Astrocyte of the cerebellum (primary cell): ENCODE data around the gene PDK2.

ENCODE experiments used
- DNase-seq: peaks from one replicate; pipeline ENCODE4 v3.0.0-alpha.2; 2011; ENCODE audit warnings: low read depth
- H3K4me3 ChIP-seq: 2 replicates; pipeline ENCODE4 v1.5.1; 2011; ENCODE audit warnings: mild to moderate bottlenecking, low read depth, low read length, moderate library complexity
- CTCF ChIP-seq: IDR thresholded peaks from 2 replicates; pipeline ENCODE4 v1.5.1; 2012; ENCODE audit warnings: low read length, low read depth, moderate library complexity, mild to moderate bottlenecking; ENCODE audit errors: missing control alignments
- in situ Hi-C: cut with HindIII; loops from 2 replicates; pipeline ENCODE4 v1.10.0; 2017; ENCODE audit warnings: low sequenced_read_pairs

Gene PDK2

DNA sequence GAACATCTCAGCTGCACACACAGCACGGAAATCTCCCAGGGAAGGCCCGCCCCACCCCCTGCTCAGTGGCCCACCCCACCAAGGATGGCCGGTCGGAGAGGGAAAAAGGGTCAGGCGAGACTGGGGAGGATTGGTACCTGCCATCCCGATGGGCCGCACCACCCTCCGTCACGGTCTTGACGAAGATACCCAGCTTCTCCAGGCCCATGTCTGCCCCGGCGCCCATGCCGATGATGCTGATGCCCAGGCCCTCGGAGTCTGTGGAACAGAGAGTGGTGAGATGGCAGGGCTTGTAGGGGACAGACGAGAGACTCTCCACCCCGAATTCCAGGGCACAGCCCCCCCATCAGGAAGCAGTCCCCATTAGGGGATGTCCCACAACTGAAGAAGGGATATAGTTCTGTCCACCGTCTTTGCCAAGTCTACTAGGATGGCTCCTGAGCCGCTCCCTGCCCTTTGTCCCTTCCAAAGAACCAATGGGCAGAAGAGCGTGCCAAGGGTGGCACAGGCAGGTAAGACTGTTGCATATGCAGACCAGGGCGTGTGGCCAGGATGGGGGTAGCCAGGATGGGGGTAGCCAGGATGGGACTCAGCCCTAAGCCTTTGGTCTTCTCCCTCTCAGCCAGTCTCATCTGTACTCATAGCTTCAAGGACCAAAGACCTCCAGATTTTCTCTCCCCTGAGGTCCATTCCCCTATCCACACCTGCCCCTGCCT, 48.5 kb downstream of the PDK2 start:
- in situ Hi-C loops = no loop called here
- TF ChIP-seq CTCF = no peak
- DNase-seq = no peak
- H3K4me3 ChIP-seq = no peak overlapping the region

GRCh38 chr17:50144355-50144754, 49.2 kb downstream of the PDK2 start:
- H3K4me3 ChIP-seq = no peak overlapping the region
- DNase-seq = no peak
- no peak for TF ChIP-seq CTCF
- in situ Hi-C loops = no loop called here

GRCh38 chr17:50144845-50145531, 49.8 kb downstream of the PDK2 start:
- in situ Hi-C loops = no loop called here
- DNase-seq = no peak
- TF ChIP-seq CTCF = no peak
- no peak overlapping the region for H3K4me3 ChIP-seq

DNA sequence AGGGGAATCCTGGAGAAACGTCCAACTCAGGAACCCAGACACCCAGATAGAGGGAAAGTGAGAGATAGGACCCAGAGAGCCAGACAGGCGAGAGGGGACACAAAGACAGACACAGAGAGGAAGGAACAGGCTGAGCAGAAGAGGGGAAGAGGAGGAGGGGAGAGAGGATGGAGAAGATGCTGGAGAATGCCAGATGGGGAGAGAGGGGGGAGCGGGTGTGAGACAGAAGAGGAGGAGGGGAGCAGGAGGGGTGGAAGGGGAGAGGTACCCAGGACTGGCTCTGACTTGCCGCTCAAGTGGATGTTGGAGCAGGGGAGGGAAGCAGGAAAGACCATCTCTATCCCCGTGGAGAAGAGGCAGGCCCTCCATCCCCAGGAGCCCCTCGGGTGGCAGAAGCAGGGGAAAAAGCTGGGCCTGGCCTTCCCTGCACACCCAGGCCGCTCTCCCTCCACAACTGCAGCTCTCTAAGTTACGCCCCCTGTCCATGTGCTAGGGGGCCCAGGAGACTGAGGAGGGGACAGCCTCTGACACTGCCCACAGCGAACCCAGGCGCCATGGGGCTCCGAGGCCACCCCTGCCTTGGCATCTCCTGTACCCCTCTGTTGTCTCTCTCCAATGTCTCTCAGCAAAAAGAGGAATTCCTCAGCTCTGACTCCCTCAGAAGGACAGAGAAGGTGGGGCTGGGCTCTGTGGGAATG, 50.5 kb downstream of the PDK2 start:
- TF ChIP-seq CTCF = no peak
- in situ Hi-C loops = no loop called here
- H3K4me3 ChIP-seq = peak overlapping the region; percentile 78
- DNase-seq = no peak

DNA sequence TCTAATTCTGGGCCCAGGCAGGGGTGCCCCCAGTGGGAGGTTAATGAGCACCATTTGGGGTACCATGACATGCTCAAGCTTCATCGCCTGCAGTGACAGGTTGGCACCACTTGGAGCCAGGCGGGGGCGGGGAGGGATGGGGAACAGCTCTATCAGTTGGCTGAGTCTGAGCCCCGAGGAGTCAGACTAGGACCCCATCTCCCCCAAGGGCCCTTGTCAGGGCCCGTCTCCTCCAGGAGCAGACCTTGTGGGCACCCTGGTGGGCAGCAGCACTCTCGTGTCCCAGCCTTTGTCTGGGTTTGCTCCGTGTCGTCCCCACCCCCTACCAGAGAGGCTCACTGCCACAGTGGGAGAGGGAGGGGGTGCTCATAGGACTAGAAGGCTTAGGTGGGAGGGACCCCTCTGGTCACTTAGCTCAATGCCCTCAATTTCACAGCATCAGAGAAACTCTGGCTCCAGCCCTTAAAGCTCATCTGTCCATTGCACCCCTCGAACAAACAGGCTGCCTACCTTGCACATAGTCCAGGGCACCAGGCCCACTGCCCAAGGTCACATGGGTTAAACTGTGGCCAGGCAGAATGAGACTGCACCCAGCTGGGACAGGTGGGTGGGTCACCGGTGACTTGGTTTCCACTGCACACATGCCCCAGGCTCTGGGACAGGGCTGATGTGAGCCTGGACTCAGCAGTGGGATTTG, 51.2 kb downstream of the PDK2 start:
- TF ChIP-seq CTCF = no peak
- H3K4me3 ChIP-seq = peak overlapping the region; percentile 78
- no peak for DNase-seq
- in situ Hi-C loops = no loop called here
